C4-2B (cell line): ENCODE data around the gene CCHCR1.

ENCODE experiments used
- CTCF ChIP-seq: fragments of 450-650 bp; conservative IDR thresholded peaks from 2 replicates; pipeline ENCODE4 v1.5.1; 2017; ENCODE audit warnings: mild to moderate bottlenecking
- ZFX ChIP-seq: fragments of 450-650 bp; IDR thresholded peaks from 2 replicates; pipeline ENCODE4 v1.6.1; 2017

- TF ChIP-seq CTCF: no peak
- peak; percentile 25; the same call in 1 of the 2 replicates for TF ChIP-seq ZFX
Measured at GRCh38 chr6:31158140-31158862, 699 bp upstream of the CCHCR1 start, which contains the start of gene TCF19.
